Forelimb muscle (tissue), 1 donor: Measurements from ENCODE around the gene BMAL1. TPM values are rescaled to one million over a fixed set of nuclear protein-coding genes. Genes with fewer than 3 reads are reported as not detected.
"Not testable (repeated sequence)": the region's sequence is repeated elsewhere in the genome, so short reads cannot be mapped to it uniquely, and the experiment has no call there.

ENCODE experiments used
- DNase-seq: peaks from one replicate; pipeline ENCODE4 v3.0.0-alpha.2; 2013; ENCODE audit warnings: low read depth
- polyA plus RNA-seq: library from polyadenylated mRNA; unstranded; fragments of 120-200 nt; gene quantifications from one replicate; pipeline ENCODE4 v1.2.1, GENCODE V29; 2013; ENCODE audit not compliant: insufficient read length

BMAL1 gene
- polyA plus RNA-seq, 1 donor = 12.1 TPM

GRCh38 chr11:13380731-13381130 lies 103.1 kb downstream of the BMAL1 start:
- no peak for DNase-seq

- no peak for DNase-seq
These were observed 105.2 kb downstream of the BMAL1 start for GRCh38 chr11:13382751-13383150.

GRCh38 chr11:13384908-13385640 lies 107.5 kb downstream of the BMAL1 start:
- peak; percentile 16 for DNase-seq

- DNase-seq = no peak
These were observed 109.0 kb downstream of the BMAL1 start for GRCh38 chr11:13386567-13386966.

- no peak for DNase-seq
These were observed 111.2 kb downstream of the BMAL1 start for GRCh38 chr11:13388741-13389140.

GRCh38 chr11:13391217-13391616 lies 113.6 kb downstream of the BMAL1 start:
- no peak for DNase-seq

- DNase-seq = not testable (repeated sequence)
These were observed 120.7 kb downstream of the BMAL1 start for GRCh38 chr11:13398335-13398734.

- DNase-seq = no peak
These were observed 127.6 kb downstream of the BMAL1 start for GRCh38 chr11:13405220-13405619.

- no peak for DNase-seq
These were observed 137.6 kb downstream of the BMAL1 start for GRCh38 chr11:13415201-13415600.

GRCh38 chr11:13421561-13421960 lies 144.0 kb downstream of the BMAL1 start:
- no peak for DNase-seq

- DNase-seq = no peak
These were observed 145.8 kb downstream of the BMAL1 start for GRCh38 chr11:13423372-13423771.

- DNase-seq = no peak
These were observed 149.8 kb downstream of the BMAL1 start for GRCh38 chr11:13427440-13427839.

GRCh38 chr11:13429288-13429687 lies 151.7 kb downstream of the BMAL1 start:
- DNase-seq = no peak

- DNase-seq = no peak
These were observed 152.2 kb downstream of the BMAL1 start for GRCh38 chr11:13429836-13430235.

- no peak for DNase-seq
These were observed 155.8 kb downstream of the BMAL1 start for GRCh38 chr11:13433437-13433836.

- no peak for DNase-seq
These were observed 156.9 kb downstream of the BMAL1 start for GRCh38 chr11:13434247-13435205.

GRCh38 chr11:13436836-13437235 lies 159.2 kb downstream of the BMAL1 start:
- DNase-seq = not testable (repeated sequence)

Other genes starting within 250 kb of the BMAL1 start
- 23.0 TPM for gene BTBD10, start 185.4 kb downstream of the BMAL1 start, polyA plus RNA-seq
- gene PTH, start 218.2 kb downstream of the BMAL1 start, polyA plus RNA-seq = not detected